IMR-90 (cell line): ENCODE measurements around the gene MRPS34.

Source experiments
- BHLHE40 ChIP-seq: fragments of 150-350 bp; IDR thresholded peaks from 2 replicates; pipeline ENCODE4 v1.6.1; 2016; ENCODE audit warnings: mild to moderate bottlenecking, low read depth, low read length
- CEBPB ChIP-seq: IDR thresholded peaks from 2 replicates; pipeline ENCODE4 v1.6.1; 2012; ENCODE audit warnings: low read depth, low read length, improper control_type of control experiment
- CHD1 ChIP-seq: IDR thresholded peaks from 2 replicates; pipeline ENCODE4 v1.6.1; 2012; ENCODE audit warnings: low read depth, low read length, improper control_type of control experiment
- FOS ChIP-seq: fragments of 150-350 bp; IDR thresholded peaks from 2 replicates; pipeline ENCODE4 v1.6.1; 2016; ENCODE audit warnings: low read depth, low read length
- MAFK ChIP-seq: IDR thresholded peaks from 2 replicates; pipeline ENCODE4 v1.6.1; 2012; ENCODE audit warnings: low read depth, low read length, improper control_type of control experiment
- MXI1 ChIP-seq: IDR thresholded peaks from 2 replicates; pipeline ENCODE4 v1.6.1; 2012; ENCODE audit warnings: low read depth, mild to moderate bottlenecking, low read length, moderate library complexity, borderline replicate concordance
- POLR2A ChIP-seq: IDR thresholded peaks from 2 replicates; pipeline ENCODE4 v1.6.1; 2012; ENCODE audit warnings: mild to moderate bottlenecking, low read depth, low read length
- RCOR1 ChIP-seq: IDR thresholded peaks from 2 replicates; pipeline ENCODE4 v1.6.1; 2012; ENCODE audit warnings: mild to moderate bottlenecking, low read length, improper control_type of control experiment; ENCODE audit not compliant: insufficient replicate concordance
- RFX5 ChIP-seq: IDR thresholded peaks from 2 replicates; pipeline ENCODE4 v1.8.0; 2012; ENCODE audit warnings: low read depth, mild to moderate bottlenecking, low read length, moderate library complexity
- TF ChIP-seq, protein P1 (sequence below): conservative IDR thresholded peaks from 2 replicates; pipeline ENCODE4 v1.5.1; 2012; ENCODE audit warnings: mild to moderate bottlenecking, low read depth, low read length, improper control_type of control experiment
- TF ChIP-seq, protein P2 (sequence below): fragments of 150-350 bp; IDR thresholded peaks from 2 replicates; pipeline ENCODE4 v1.6.1; 2017; ENCODE audit warnings: mild to moderate bottlenecking, antibody characterized with exemption, low read length, low read depth

DNA sequence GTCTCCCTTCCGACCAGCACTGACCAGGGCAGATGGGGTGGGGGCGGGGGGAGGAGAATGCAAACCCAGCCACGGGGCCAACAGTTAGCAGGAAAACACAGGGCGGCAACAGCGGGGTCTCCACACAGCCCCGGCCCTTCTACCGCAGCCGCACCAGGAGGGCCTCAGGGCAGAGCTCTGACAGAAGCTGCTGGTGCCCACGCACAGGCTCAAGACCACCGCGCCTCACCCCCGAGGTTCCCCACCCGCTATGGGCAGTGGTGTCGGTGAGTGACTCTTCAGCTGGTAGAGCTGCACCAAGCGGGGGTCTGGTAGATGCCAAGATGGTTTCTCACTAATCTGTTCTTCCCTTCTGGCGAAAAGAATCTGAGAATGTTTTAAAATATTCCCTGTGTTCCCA lies 37.6 kb upstream of the MRPS34 start:
- TF ChIP-seq, protein P1, sequence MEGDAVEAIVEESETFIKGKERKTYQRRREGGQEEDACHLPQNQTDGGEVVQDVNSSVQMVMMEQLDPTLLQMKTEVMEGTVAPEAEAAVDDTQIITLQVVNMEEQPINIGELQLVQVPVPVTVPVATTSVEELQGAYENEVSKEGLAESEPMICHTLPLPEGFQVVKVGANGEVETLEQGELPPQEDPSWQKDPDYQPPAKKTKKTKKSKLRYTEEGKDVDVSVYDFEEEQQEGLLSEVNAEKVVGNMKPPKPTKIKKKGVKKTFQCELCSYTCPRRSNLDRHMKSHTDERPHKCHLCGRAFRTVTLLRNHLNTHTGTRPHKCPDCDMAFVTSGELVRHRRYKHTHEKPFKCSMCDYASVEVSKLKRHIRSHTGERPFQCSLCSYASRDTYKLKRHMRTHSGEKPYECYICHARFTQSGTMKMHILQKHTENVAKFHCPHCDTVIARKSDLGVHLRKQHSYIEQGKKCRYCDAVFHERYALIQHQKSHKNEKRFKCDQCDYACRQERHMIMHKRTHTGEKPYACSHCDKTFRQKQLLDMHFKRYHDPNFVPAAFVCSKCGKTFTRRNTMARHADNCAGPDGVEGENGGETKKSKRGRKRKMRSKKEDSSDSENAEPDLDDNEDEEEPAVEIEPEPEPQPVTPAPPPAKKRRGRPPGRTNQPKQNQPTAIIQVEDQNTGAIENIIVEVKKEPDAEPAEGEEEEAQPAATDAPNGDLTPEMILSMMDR: no peak
- TF ChIP-seq RFX5 (no peak), CEBPB (no peak), RCOR1 (no peak), FOS (no peak), POLR2A (no peak), MXI1 (no peak), MAFK (no peak), BHLHE40 (no peak), CHD1 (no peak)
- TF ChIP-seq, protein P2, sequence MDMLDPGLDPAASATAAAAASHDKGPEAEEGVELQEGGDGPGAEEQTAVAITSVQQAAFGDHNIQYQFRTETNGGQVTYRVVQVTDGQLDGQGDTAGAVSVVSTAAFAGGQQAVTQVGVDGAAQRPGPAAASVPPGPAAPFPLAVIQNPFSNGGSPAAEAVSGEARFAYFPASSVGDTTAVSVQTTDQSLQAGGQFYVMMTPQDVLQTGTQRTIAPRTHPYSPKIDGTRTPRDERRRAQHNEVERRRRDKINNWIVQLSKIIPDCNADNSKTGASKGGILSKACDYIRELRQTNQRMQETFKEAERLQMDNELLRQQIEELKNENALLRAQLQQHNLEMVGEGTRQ: no peak
